ENCODE results near the gene CDC20B.

Gene CDC20B, protein sequence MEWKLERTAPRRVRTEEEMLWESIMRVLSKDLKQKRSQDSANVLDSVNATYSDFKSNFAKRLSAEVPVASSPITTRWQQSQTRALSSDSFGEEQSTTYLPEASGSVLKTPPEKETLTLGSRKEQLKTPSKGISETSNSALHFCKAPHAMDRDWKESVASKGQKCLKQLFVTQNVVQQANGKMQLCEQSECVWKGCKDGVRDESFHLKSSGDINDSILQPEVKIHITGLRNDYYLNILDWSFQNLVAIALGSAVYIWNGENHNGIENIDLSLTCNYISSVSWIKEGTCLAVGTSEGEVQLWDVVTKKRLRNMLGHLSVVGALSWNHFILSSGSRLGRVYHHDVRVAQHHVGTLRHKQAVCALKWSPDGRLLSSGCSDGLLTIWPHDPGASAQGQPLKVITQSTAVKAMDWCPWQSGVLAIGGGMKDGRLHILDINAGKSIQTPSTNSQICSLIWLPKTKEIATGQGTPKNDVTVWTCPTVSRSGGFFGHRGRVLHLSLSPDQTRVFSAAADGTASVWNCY

DNA sequence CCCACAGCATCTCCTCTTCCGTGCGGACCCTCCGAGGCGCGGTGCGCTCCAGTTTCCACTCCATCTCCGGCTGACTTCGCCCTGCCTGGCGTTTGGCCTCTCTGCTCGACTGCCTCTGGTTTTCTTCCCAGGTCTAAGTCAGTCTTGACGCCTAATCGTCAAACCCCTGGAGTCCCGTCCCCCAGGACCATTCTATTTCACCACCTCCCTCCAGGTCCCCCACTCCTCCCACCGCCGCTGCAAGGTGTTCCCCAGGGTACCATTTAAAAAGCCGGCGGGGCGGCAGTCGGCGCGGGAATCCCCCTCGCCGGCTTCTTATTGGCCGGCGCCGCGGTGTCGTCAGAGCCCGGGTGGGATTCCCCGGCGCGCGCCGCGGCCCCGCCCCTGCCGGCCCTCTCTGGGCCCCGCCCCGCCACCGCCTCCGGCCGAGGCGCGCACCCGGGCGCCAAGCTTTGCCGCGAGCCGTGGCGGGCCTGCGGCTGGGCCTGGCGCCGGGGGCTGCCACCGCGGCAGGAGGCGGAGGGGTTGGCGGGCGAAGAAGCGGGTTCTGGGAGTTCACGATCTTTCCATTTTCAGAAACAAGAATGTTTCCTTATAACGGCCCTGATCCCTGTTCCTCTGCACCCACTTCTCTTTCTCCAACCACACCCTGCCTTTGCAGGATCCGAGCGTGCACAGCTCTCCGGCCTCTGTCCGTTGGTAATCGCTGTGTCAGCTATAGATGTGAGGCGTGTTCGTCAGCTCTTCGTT, at the start of gene CDC20B:
CDC20B (minus strand) TSS at position 241 of the 750 bp plus-strand sequence; CDS start at position 64, 177 bp downstream.
- peak; percentile 86 for DNase-seq
- ATAC-seq = peak; percentile 94

DNA sequence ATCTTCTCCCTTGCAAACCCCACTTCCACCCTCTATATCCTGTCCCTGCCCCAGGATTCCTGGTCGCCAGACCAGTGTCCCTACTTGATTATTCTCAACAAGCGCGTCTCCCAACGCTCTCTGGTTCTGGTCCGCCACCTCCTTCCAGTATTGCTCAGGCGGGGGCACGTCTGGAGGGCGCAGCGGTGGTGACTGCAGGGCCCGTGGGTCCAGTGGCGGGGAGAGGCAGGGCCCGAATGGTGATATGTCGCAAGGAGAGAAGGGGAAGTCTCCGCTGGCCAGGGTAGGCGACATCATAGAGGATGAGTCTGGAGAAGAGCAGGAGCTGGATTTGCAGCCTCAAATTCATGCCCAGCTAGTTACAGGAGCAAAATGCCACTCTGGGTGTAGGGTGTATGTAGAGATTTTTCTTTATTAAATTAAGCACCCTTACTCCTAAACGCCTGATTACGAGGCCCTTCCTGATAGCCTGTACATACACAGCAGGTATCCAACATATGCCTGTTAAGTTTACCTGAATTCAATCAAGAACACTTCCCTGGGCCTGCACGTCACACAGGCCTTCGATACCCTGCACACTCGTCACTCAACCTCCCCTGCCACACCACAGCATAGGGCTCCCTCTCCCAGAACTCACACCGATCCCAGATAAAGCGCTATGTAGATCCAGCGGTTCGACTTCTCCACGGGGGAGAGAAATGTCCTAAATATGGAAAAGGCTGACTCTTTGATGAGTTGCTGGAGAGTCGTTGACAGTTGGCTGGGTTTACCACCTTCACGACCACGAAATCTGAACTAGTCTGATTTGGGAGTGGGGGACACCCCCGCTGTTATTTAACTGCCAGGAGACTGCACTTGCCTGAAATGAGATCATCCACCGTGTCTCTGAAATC, 49.4 kb upstream of the CDC20B start:
- no peak for ATAC-seq
- peak; percentile 8 for DNase-seq

GRCh38 chr5:55220433-55221185, 47.6 kb upstream of the CDC20B start:
- ATAC-seq (peak; percentile 34), DNase-seq (peak; percentile 15)

DNA sequence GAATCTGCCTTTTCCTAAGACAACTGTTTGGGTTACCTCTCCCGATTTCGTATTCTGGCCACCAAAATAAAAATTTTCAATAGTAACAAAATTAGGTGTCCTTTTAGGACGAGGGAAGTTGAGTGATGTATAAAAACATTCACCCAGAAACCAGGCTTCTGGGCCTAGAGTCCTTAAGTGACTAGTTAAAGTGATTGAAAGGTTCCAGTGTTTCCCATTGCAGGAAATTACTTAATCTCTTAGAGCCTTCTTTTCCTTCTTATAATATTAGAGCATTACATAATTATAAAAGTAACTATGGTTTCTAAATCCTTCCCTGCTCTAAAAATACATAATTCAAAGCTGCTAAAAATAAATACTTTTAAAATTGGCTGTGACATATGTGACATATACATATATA, 46.8 kb upstream of the CDC20B start:
- DNase-seq (no peak), ATAC-seq (no peak)

GRCh38 chr5:55218967-55219366, 46.0 kb upstream of the CDC20B start:
- ATAC-seq = no peak

DNA sequence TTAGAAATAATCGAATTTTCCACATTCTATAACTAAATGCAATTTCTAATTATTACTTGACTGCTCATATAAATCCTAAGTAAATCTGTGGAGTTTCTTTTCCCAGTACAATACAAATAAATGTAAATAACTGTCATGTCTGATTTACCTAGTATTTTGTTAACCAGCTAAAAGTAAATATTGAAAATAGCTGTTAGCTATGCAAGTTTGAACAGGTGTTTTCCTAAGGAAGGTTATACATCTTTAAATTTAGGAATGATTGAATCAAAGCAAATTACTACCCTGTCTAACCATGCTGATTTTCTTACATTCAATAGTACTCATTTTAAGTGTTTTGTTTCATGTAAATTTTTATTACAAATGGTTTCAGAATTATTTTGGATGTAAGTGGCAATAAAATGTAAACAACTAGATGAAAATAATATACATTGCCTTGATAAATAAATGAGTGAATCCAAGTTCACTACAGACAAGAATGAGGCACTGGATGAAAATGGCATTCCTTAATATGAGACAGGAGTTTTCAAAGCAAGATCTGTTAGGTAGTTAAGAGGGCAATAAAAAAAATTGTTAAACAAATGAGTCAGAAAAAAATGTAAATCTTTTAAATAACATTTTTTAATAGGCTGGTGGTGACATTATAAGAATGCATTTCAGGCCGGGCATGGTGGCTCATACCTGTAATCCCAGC, 38.4 kb upstream of the CDC20B start:
- DNase-seq (no peak), ATAC-seq (no peak)

More at GRCh38 chr5:55218967-55219366, 46.0 kb upstream of the CDC20B start:
- DNase-seq = no peak

GRCh38 chr5:55205001-55205400, 32.0 kb upstream of the CDC20B start:
- ATAC-seq (no peak), DNase-seq (no peak)

DNA sequence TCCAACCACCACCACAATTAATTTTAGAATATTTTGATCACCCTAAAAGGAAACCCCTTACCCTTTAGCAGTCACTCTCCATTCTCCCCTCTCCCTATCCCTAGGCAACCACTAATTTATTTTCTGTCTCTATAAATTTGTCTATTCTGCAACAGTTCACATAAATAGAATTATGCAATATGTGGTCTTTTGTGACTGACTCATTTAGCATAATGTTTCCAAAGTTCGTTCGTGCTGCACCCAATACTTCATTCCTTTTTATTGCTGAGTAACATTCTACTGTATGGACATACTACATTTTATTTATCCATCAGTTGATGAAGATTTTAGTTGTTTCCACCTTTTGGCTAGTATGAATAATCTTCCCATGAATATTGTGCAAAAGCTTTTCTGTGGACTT, 18.2 kb upstream of the CDC20B start:
- DNase-seq = no peak

GRCh38 chr5:55188656-55189540, 15.9 kb upstream of the CDC20B start:
- ATAC-seq = no peak

More for the DNA sequence above, 18.2 kb upstream of the CDC20B start:
- ATAC-seq = no peak

DNA sequence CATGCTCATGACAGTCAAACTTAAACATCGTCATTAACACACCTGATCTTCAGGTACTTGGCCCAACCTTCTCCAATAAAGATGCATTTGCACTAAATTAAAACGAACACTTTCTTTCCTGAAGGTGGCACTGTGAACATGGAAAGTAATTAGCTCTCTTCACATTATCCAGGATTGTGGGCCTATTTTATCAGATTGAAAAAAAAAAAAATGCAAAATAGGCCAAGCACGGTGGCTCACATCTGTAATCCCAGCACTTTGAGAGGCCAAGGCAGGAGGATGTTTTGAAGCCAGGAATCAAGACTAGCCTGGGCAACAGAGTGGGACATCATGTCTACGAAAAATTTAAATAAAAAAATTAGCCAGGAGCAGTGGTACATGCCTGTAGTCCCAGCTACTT, 14.4 kb upstream of the CDC20B start:
- ATAC-seq = no peak
- DNase-seq = no peak

More at GRCh38 chr5:55188656-55189540, 15.9 kb upstream of the CDC20B start:
- no peak for DNase-seq

- DNase-seq = no peak
- ATAC-seq = no peak
Observed at GRCh38 chr5:55180016-55180415, 7.0 kb upstream of the CDC20B start.

DNA sequence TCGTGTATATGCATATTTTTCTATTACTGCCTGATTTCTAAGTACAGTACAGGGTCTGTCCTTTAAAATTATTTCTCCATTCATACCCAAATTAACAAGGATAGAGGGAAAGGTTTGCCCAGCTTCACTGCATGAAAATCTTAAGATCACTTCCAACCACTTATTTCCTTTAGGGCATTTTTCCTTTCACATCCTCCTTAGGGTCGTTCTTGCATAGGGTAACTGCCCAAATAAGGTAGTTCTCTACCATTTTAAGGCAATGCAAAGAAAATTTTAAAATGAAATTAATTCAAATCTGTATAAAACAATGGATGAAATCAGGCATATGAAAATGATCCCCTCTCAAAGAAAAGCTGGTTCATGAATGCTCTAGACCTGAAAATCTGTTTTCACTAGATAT, 4.1 kb upstream of the CDC20B start:
- ATAC-seq (no peak), DNase-seq (no peak)

DNA sequence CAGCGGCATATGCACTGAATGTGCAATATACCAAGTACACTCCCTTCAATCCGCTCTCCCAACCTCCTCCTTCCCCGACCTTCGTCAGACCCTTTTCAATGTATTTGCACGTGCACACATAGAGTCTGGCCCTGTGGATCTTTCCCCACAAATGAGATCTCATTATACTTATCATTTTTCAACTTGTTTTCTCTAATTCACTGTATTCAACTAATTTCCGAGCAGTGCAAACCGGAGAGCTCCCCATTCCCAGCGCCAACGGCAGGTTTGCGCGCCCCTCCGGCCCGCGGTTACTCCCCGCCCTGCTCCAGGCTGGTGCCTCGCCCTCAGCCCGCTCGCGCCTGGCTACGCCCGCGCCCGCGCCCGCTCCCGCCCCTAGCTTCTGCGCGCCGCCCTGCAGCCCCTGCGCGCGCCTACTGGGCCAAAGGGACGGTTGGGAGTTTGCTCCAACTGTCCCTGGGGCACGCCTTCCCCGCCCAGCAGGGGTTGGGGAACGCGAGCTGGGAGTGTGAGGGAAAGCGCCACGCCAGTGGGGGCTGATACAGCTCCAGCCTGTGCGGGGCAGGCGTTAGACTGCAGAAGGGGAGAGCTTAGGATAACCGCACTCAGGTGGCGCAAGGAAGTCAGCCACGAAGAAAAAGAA, 3.3 kb upstream of the CDC20B start:
- ATAC-seq = no peak
- peak; percentile 34 for DNase-seq

- no peak for ATAC-seq
Observed at GRCh38 chr5:55175781-55176175, 2.8 kb upstream of the CDC20B start.

GRCh38 chr5:55173687-55174230, 782 bp upstream of the CDC20B start:
- ATAC-seq = no peak

More at GRCh38 chr5:55175781-55176175, 2.8 kb upstream of the CDC20B start:
- no peak for DNase-seq

DNA sequence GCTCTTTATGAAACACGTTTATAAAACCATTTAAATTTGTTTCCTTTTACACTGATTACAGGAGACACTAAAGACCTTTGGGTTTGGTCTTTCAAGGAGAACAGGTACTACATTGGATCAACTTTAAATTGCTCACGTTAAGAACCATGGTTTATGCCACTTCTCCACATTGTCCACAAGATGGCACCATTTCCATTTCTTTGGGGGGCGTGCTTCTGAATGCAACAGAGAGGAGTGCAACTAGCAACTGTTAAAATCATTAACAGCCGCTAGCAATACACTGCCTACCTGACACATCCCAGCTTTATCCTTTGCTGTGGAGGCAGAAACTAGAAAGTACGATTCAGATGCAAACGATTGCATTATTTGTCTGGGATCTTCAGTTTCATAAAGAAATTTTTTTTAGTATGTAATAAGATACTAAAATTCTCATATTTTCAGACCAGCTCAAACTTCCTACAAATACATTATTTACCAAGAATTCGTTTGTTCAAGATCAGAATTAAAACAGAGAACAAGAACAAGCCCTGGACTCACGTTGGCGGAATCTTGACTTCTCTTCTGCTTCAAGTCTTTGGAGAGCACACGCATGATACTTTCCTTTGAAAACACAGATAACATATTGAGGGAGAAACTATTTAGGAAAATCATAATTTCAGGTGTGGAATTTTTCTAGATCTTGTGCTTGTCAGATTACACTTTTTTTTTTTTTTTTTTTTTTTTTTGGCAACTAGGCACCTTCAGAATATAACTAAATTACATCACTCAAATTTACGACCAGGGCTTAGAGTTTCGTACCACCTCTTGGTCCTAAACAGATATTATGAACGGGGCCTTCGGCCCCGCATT, 702 bp downstream of the CDC20B start:
- ATAC-seq = peak; percentile 63

More at GRCh38 chr5:55173687-55174230, 782 bp upstream of the CDC20B start:
- DNase-seq = peak; percentile 7

DNA sequence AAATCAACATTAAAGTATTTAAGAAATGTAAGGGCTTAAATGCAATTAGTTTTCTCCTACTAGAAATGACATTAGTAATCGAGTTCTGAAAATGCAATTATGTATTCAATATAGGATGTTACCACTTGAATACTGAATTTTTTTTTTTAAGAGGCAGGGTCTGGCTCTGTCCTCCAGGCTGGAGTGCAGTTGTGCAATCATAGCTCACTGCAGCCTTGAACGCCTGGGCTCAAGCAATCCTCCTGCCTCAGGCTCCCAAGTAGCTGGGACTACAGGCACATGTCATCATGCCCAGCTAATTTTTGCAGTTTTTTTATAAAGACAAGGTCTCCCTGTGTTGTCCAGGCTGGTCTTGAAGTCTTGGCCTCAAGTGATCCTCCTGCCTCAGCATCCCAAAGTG, 1.5 kb downstream of the CDC20B start:
- ATAC-seq (no peak), DNase-seq (no peak)

More for the DNA sequence above, 702 bp downstream of the CDC20B start:
- DNase-seq = peak; percentile 38

GRCh38 chr5:55162666-55163065, 10.3 kb downstream of the CDC20B start:
- DNase-seq (no peak), ATAC-seq (no peak)

Measured in stimulated activated naive CD8-positive, alpha-beta T cell treated with anti-CD3 and anti-CD28 coated beads, Interleukin-15, Interleukin-2, amounts not matched to agents 100 U/mL and 50 U/mL, for 24 hours (primary cell).